Activated T-helper 2 cell treated with anti-CD3 and anti-CD28 coated beads, Interferon-gamma antibody, Interleukin-2, Interleukin-4, amounts not matched to agents 10 μg/mL and 5 μg/mL and 100 μg/mL, durations not matched to agents 14 hours and 24 hours and 36 hours (primary cell): ENCODE results near the gene HNRNPD. TPM values are rescaled to one million over a fixed set of nuclear protein-coding genes. Genes with fewer than 3 reads are reported as not detected.
"Not testable (repeated sequence)": the region's sequence is repeated elsewhere in the genome, so short reads cannot be mapped to it uniquely, and the experiment has no call there.

Experiments
- DNase-seq: peaks from one replicate; pipeline ENCODE4 v3.0.0; 2021; ENCODE audit warnings: low spot score
- H3K27ac Mint-ChIP-seq: one replicate; pipeline ENCODE4 v1.8.0; 2021; ENCODE audit warnings: mixed read lengths
- H3K27me3 Mint-ChIP-seq: one replicate; pipeline ENCODE4 v1.8.0; 2021; ENCODE audit warnings: low read depth, mixed read lengths
- H3K36me3 Mint-ChIP-seq: one replicate; pipeline ENCODE4 v1.8.0; 2021; ENCODE audit warnings: low read depth, mixed read lengths
- H3K4me1 Mint-ChIP-seq: one replicate; pipeline ENCODE4 v1.8.0; 2021; ENCODE audit warnings: low read depth, mixed read lengths
- H3K4me3 Mint-ChIP-seq: one replicate; pipeline ENCODE4 v1.8.0; 2021; ENCODE audit warnings: low read depth, mild to moderate bottlenecking, moderate library complexity, mixed read lengths
- H3K9me3 Mint-ChIP-seq: one replicate; pipeline ENCODE4 v1.8.0; 2021; ENCODE audit warnings: mixed read lengths
- intact Hi-C: fragments of 100-400 bp; cut with micrococcal nuclease; formaldehyde crosslinking; loops from one replicate; pipeline ENCODE4 v1.15.1; 2023
- total RNA-seq: library from RNA; stranded (reverse); gene quantifications from 2 replicates; pipeline ENCODE4 v1.2.3, GENCODE V29; 2022

The HNRNPD gene
- total RNA-seq, 1 donor from 2014 or later, result 489 TPM

DNA sequence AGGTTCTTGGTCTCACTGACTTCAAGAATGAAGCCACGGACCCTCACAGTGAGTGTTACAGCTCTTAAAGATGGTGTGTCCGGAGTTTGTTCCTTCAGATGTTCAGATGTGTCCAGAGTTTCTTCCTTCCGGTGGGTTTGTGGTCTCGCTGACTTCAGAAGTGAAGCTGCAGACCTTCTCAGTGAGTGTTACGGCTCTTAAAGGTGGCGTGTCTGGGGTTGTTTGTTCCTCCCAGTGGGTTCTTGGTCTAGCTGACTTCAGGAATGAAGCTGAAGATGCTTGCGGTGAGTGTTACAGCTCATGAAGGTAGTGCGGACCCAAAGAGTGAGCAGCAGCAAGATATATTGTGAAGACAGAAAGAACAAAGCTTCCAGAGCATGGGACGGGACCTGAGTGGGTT lies 40.1 kb downstream of the HNRNPD start:
- H3K27ac Mint-ChIP-seq, H3K4me1 Mint-ChIP-seq, H3K4me3 Mint-ChIP-seq, H3K36me3 Mint-ChIP-seq, DNase-seq, H3K9me3 Mint-ChIP-seq, H3K27me3 Mint-ChIP-seq, intact Hi-C loops: not testable (repeated sequence)

DNA sequence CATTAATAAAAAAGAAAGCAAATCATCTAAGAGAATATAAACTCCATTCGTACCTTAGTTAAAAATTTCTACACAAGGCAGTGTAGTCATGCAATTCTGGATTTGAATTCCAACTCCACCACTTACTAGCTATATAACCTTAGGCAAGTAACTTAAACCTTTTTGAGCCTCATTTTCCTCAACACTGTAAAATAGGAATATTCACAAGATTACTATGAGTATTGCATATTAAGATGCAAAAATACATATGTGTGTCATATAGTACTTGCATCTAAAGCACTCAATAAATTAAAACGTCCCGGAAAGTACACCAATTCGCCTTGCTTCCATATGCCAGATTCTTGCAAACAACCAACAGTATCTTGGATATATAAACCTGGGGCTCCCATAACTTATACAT lies 42.0 kb downstream of the HNRNPD start:
- no peaks in the 10 kb centered on the region for H3K36me3 Mint-ChIP-seq
- H3K4me1 Mint-ChIP-seq, result no peaks in the 10 kb centered on the region
- H3K4me3 Mint-ChIP-seq, result no peak overlapping the region
- DNase-seq, result no peak
- H3K27me3 Mint-ChIP-seq, result peaks cover 9% of the 10 kb centered on the region
- no peaks in the 10 kb centered on the region for H3K9me3 Mint-ChIP-seq
- no peak overlapping the region for H3K27ac Mint-ChIP-seq
- intact Hi-C loops, result no loop called here

DNA sequence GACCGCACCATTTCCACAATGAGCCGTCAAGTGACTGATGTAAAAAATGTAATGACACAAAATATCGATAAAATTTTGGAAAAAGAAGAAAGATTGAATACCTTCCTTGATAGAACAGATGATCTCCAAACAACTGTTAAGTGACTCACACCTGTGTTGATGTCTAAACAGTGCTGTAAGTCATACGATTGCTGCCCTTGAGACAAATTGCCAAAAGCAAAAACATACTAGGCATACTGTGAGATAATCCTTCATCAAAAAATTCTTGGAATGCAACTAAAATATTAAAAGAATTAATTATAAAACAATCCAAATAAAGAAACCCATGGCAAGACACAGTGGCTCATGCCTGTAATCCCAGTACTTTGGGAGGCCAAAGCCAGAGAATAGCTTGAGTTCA lies 53.4 kb downstream of the HNRNPD start:
- intact Hi-C loops, result no loop called here
- Mint-ChIP-seq H3K27me3 (peaks cover 13% of the 10 kb centered on the region), H3K9me3 (no peaks in the 10 kb centered on the region), H3K4me1 (no peaks in the 10 kb centered on the region), H3K4me3 (no peak overlapping the region), H3K36me3 (no peaks in the 10 kb centered on the region), H3K27ac (no peak overlapping the region)
- no peak for DNase-seq

GRCh38 chr4:82303063-82303462 lies 70.7 kb downstream of the HNRNPD start:
- DNase-seq, H3K27ac Mint-ChIP-seq, H3K4me3 Mint-ChIP-seq, intact Hi-C loops, H3K36me3 Mint-ChIP-seq, H3K4me1 Mint-ChIP-seq: not testable (repeated sequence)
- Mint-ChIP-seq H3K9me3 (peaks cover 12% of the 10 kb centered on the region), H3K27me3 (peaks cover 27% of the 10 kb centered on the region)

Other genes with a start within 250 kb of the HNRNPD start
- 470 and 486 TPM in 2 replicates for gene HNRNPDL, start 56.5 kb upstream of the HNRNPD start, total RNA-seq
- gene ENOPH1, start 56.6 kb upstream of the HNRNPD start, total RNA-seq, result 64.5 and 65.9 TPM in 2 replicates
- gene TMEM150C, start 188.0 kb upstream of the HNRNPD start, total RNA-seq, result not detected in 2 replicates